NCI-H69 (cell line): Measurements from ENCODE around the gene OR4A5.
"Not testable (repeated sequence)": the region's sequence is repeated elsewhere in the genome, so short reads cannot be mapped to it uniquely, and the experiment has no call there.

ENCODE experiments used
- DNase-seq: peaks from one replicate; lab custom pipeline; 2025; lab: John Stamatoyannopoulos, UW

The OR4A5 gene, protein sequence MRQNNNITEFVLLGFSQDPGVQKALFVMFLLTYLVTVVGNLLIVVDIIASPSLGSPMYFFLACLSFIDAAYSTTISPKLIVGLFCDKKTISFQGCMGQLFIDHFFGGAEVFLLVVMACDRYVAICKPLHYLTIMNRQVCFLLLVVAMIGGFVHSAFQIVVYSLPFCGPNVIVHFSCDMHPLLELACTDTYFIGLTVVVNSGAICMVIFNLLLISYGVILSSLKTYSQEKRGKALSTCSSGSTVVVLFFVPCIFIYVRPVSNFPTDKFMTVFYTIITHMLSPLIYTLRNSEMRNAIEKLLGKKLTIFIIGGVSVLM

DNA sequence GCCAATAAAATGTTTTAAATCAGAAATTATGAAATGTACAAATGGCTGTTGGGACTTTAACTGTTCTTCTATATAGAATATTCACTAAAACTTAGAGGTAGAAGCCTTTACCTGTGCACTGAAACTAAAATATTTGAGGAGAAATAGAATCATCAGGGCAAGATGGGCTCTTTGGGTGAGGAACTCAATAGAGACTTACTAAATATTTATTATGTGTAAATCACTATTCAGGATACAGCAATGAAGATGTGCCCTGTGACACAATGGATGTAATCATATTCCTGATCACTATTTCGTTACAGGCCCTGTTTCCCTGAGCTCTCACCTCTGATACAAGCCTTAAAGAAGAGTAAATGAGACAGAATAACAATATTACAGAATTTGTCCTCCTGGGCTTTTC is at the start of gene OR4A5:
Gene OR4A5, plus strand, starts transcription at position 301 of the 400 bp plus-strand sequence. Its CDS starts 53 bp downstream, at position 354.
- DNase-seq = not testable (repeated sequence)

DNA sequence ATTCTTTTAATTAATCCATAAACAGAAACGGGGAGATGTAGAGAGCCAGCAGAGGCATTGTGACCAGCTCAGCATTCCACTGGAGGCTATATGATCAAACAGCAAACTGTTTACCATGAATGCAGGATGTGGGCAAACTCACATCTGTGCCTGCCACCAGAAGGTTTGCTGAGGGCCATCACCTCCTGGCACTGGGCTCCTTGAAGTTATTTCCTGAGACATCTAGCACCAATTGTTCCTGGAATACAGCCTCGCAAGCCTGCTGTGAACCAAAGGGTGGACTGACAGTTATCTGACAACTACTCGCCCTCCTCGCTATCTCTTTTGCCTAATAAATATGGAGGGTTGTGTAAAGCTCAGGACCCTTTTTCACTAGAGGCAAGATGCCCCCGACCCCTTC is 13.5 kb downstream of the OR4A5 start:
- not testable (repeated sequence) for DNase-seq
